Measurements from ENCODE around the gene MEGF9.

The MEGF9 gene

GRCh38 chr9:120690372-120690771 lies 23.9 kb downstream of the MEGF9 start:
- Histone ChIP-seq H3K79me2 (ENCODE audit: control insufficient read depth, insufficient read depth, low read length, poor library complexity) (no peaks in the 10 kb centered on the region), H3K27ac (ENCODE audit: low read depth, low read length) (no peak overlapping the region)

GRCh38 chr9:120689860-120690259 lies 24.4 kb downstream of the MEGF9 start:
- no peak overlapping the region for H4K12ac ChIP-seq (ENCODE audit: low read depth, low read length)
- peaks cover 2% of the 10 kb centered on the region for H3K27me3 ChIP-seq (ENCODE audit: insufficient read depth, low read length)
- H3K18ac ChIP-seq (ENCODE audit: low read length), result no peak overlapping the region
- H2BK12ac ChIP-seq (ENCODE audit: low read length), result no peak overlapping the region
- H2AFZ ChIP-seq (ENCODE audit: insufficient read depth, low read length, poor library complexity), result no peak overlapping the region
- no peak overlapping the region for H3K14ac ChIP-seq (ENCODE audit: low read length)
- no peaks in the 10 kb centered on the region for H3K4me1 ChIP-seq (ENCODE audit: control insufficient read depth in 1 of 2, insufficient read depth in 2 of 2, low read length in 2 of 2)
- no peaks in the 10 kb centered on the region for H3K79me1 ChIP-seq (ENCODE audit: low read length)
- 100% methylated on average over 1 of the region's 3 CpGs for WGBS (ENCODE audit: extremely low coverage, insufficient coverage, insufficient read length)
- no peaks in the 10 kb centered on the region for H3K9me3 ChIP-seq (ENCODE audit: insufficient read depth, low read depth, low read length)
- H2AK5ac ChIP-seq (ENCODE audit: low read length), result no peak overlapping the region
- no peak for DNase-seq
- H3K36me3 ChIP-seq (ENCODE audit: control insufficient read depth in 1 of 2, insufficient read depth in 2 of 2, low read length in 2 of 2), result no peaks in the 10 kb centered on the region
- no peak overlapping the region for H3K23ac ChIP-seq (ENCODE audit: low read length)
- H3K4me2 ChIP-seq (ENCODE audit: low read length), result no peak overlapping the region
- no peak overlapping the region for H3K9ac ChIP-seq (ENCODE audit: low read length)
- no peak overlapping the region for H2BK120ac ChIP-seq (ENCODE audit: insufficient read depth, low read length, poor library complexity)
- no peak overlapping the region for H2BK5ac ChIP-seq (ENCODE audit: low read depth, low read length, poor library complexity)
- no peaks in the 10 kb centered on the region for H3K79me2 ChIP-seq (ENCODE audit: control insufficient read depth, insufficient read depth, low read length, poor library complexity)
- no peak overlapping the region for H3K27ac ChIP-seq (ENCODE audit: low read depth, low read length)
- H4K8ac ChIP-seq (ENCODE audit: low read depth, low read length), result no peak overlapping the region
- no peak overlapping the region for H4K91ac ChIP-seq (ENCODE audit: low read depth, low read length)
- no peak overlapping the region for H3K4me3 ChIP-seq (ENCODE audit: low read depth, low read length)
- H3K4ac ChIP-seq (ENCODE audit: low read depth, low read length), result no peak overlapping the region

More at GRCh38 chr9:120690372-120690771, 23.9 kb downstream of the MEGF9 start:
- H3K9ac ChIP-seq (ENCODE audit: low read length), result no peak overlapping the region
- no peak overlapping the region for H2AK5ac ChIP-seq (ENCODE audit: low read length)
- no peak overlapping the region for H4K12ac ChIP-seq (ENCODE audit: low read depth, low read length)
- H3K23ac ChIP-seq (ENCODE audit: low read length), result no peak overlapping the region
- no peak overlapping the region for H2BK120ac ChIP-seq (ENCODE audit: insufficient read depth, low read length, poor library complexity)
- no peak overlapping the region for H3K4me2 ChIP-seq (ENCODE audit: low read length)
- H3K79me1 ChIP-seq (ENCODE audit: low read length), result no peaks in the 10 kb centered on the region
- no peak overlapping the region for H3K4ac ChIP-seq (ENCODE audit: low read depth, low read length)
- no peak overlapping the region for H2BK12ac ChIP-seq (ENCODE audit: low read length)
- H3K27me3 ChIP-seq (ENCODE audit: insufficient read depth, low read length), result peaks cover 2% of the 10 kb centered on the region
- DNase-seq, result no peak
- no peak overlapping the region for H2BK5ac ChIP-seq (ENCODE audit: low read depth, low read length, poor library complexity)
- no peaks in the 10 kb centered on the region for H3K36me3 ChIP-seq (ENCODE audit: control insufficient read depth in 1 of 2, insufficient read depth in 2 of 2, low read length in 2 of 2)
- H2AFZ ChIP-seq (ENCODE audit: insufficient read depth, low read length, poor library complexity), result no peak overlapping the region
- H4K91ac ChIP-seq (ENCODE audit: low read depth, low read length), result no peak overlapping the region
- no peak overlapping the region for H3K18ac ChIP-seq (ENCODE audit: low read length)
- H3K14ac ChIP-seq (ENCODE audit: low read length), result no peak overlapping the region
- H3K9me3 ChIP-seq (ENCODE audit: insufficient read depth, low read depth, low read length), result no peaks in the 10 kb centered on the region
- no peaks in the 10 kb centered on the region for H3K4me1 ChIP-seq (ENCODE audit: control insufficient read depth in 1 of 2, insufficient read depth in 2 of 2, low read length in 2 of 2)
- no peak overlapping the region for H4K8ac ChIP-seq (ENCODE audit: low read depth, low read length)
- H3K4me3 ChIP-seq (ENCODE audit: low read depth, low read length), result no peak overlapping the region

GRCh38 chr9:120688758-120689157 lies 25.5 kb downstream of the MEGF9 start:
- Histone ChIP-seq H3K36me3 (ENCODE audit: control insufficient read depth in 1 of 2, insufficient read depth in 2 of 2, low read length in 2 of 2) (no peaks in the 10 kb centered on the region), H3K79me1 (ENCODE audit: low read length) (no peaks in the 10 kb centered on the region), H4K12ac (ENCODE audit: low read depth, low read length) (no peak overlapping the region), H2BK5ac (ENCODE audit: low read depth, low read length, poor library complexity) (no peak overlapping the region), H3K27me3 (ENCODE audit: insufficient read depth, low read length) (peaks cover 2% of the 10 kb centered on the region), H3K9me3 (ENCODE audit: insufficient read depth, low read depth, low read length) (no peaks in the 10 kb centered on the region), H3K4me2 (ENCODE audit: low read length) (no peak overlapping the region), H2AFZ (ENCODE audit: insufficient read depth, low read length, poor library complexity) (no peak overlapping the region), H3K23ac (ENCODE audit: low read length) (no peak overlapping the region), H3K18ac (ENCODE audit: low read length) (no peak overlapping the region), H2BK12ac (ENCODE audit: low read length) (no peak overlapping the region), H3K9ac (ENCODE audit: low read length) (no peak overlapping the region), H2AK5ac (ENCODE audit: low read length) (no peak overlapping the region), H3K14ac (ENCODE audit: low read length) (no peak overlapping the region), H3K27ac (ENCODE audit: low read depth, low read length) (no peak overlapping the region), H3K4me3 (ENCODE audit: low read depth, low read length) (no peak overlapping the region), H3K4ac (ENCODE audit: low read depth, low read length) (no peak overlapping the region), H2BK120ac (ENCODE audit: insufficient read depth, low read length, poor library complexity) (no peak overlapping the region), H3K4me1 (ENCODE audit: control insufficient read depth in 1 of 2, insufficient read depth in 2 of 2, low read length in 2 of 2) (no peaks in the 10 kb centered on the region), H3K79me2 (ENCODE audit: control insufficient read depth, insufficient read depth, low read length, poor library complexity) (no peaks in the 10 kb centered on the region), H4K91ac (ENCODE audit: low read depth, low read length) (no peak overlapping the region), H4K8ac (ENCODE audit: low read depth, low read length) (no peak overlapping the region)
- no peak for DNase-seq
- no CpG with 5 or more reads among the region's 3 CpGs for WGBS (ENCODE audit: extremely low coverage, insufficient coverage, insufficient read length)

- no peak overlapping the region for H2AFZ ChIP-seq (ENCODE audit: insufficient read depth, low read length, poor library complexity)
- no peak overlapping the region for H2BK5ac ChIP-seq (ENCODE audit: low read depth, low read length, poor library complexity)
- no peak overlapping the region for H4K8ac ChIP-seq (ENCODE audit: low read depth, low read length)
- H3K23ac ChIP-seq (ENCODE audit: low read length), result no peak overlapping the region
- no peak overlapping the region for H2AK5ac ChIP-seq (ENCODE audit: low read length)
- H3K9ac ChIP-seq (ENCODE audit: low read length), result no peak overlapping the region
- H3K4ac ChIP-seq (ENCODE audit: low read depth, low read length), result no peak overlapping the region
- no peaks in the 10 kb centered on the region for H3K4me1 ChIP-seq (ENCODE audit: control insufficient read depth in 1 of 2, insufficient read depth in 2 of 2, low read length in 2 of 2)
- WGBS (ENCODE audit: extremely low coverage, insufficient coverage, insufficient read length), result no CpG with 5 or more reads among the region's 3 CpGs
- no peak overlapping the region for H3K4me2 ChIP-seq (ENCODE audit: low read length)
- H3K36me3 ChIP-seq (ENCODE audit: control insufficient read depth in 1 of 2, insufficient read depth in 2 of 2, low read length in 2 of 2), result no peaks in the 10 kb centered on the region
- no peak overlapping the region for H2BK120ac ChIP-seq (ENCODE audit: insufficient read depth, low read length, poor library complexity)
- H3K27me3 ChIP-seq (ENCODE audit: insufficient read depth, low read length), result no peaks in the 10 kb centered on the region
- no peaks in the 10 kb centered on the region for H3K9me3 ChIP-seq (ENCODE audit: insufficient read depth, low read depth, low read length)
- H4K12ac ChIP-seq (ENCODE audit: low read depth, low read length), result no peak overlapping the region
- H3K79me1 ChIP-seq (ENCODE audit: low read length), result no peaks in the 10 kb centered on the region
- no peak overlapping the region for H3K27ac ChIP-seq (ENCODE audit: low read depth, low read length)
- no peaks in the 10 kb centered on the region for H3K79me2 ChIP-seq (ENCODE audit: control insufficient read depth, insufficient read depth, low read length, poor library complexity)
- no peak overlapping the region for H3K4me3 ChIP-seq (ENCODE audit: low read depth, low read length)
- H3K18ac ChIP-seq (ENCODE audit: low read length), result no peak overlapping the region
- DNase-seq, result no peak
- H4K91ac ChIP-seq (ENCODE audit: low read depth, low read length), result no peak overlapping the region
- no peak overlapping the region for H3K14ac ChIP-seq (ENCODE audit: low read length)
- H2BK12ac ChIP-seq (ENCODE audit: low read length), result no peak overlapping the region
Measured at GRCh38 chr9:120683150-120683549, 31.1 kb downstream of the MEGF9 start.

Measured in trophoblast cell (in vitro differentiated cells and primary cell).